H1 (cell line): ENCODE measurements around the gene POLDIP2. TPM values are rescaled to one million over a fixed set of nuclear protein-coding genes. Genes with fewer than 3 reads are reported as not detected.

ENCODE experiments used
- CTCF ChIA-PET: fragments of 300-600 bp; sonication (Branson Sonifier 250); formaldehyde crosslinking; loops from one replicate; lab custom pipeline; 2021; ENCODE audit not compliant: partially characterized antibody; lab: Charles Lee
- POLR2A ChIA-PET: fragments of 300-600 bp; sonication (Branson Sonifier 250); formaldehyde crosslinking; loops from one replicate; lab custom pipeline; 2021; ENCODE audit warnings: inconsistent platforms; ENCODE audit not compliant: partially characterized antibody; lab: Charles Lee
- DNase-seq, 2 experiments: peaks; one replicate each; pipeline versions ENCODE4 v3.0.0 to v3.0.0-alpha.2; 2010 to 2022; ENCODE audit warnings: low spot score in 2 of 2, low read depth in 1 of 2, mixed read lengths in 1 of 2
- FAIRE-seq: peaks from 2 replicates; lab custom pipeline; 2011; peaks lifted over from hg19 to GRCh38; lab: Jason Lieb, UNC
- H2AFZ ChIP-seq: 2 replicates; pipeline ENCODE4 v1.8.1; 2012; ENCODE audit warnings: low read length, inconsistent platforms
- H2AK5ac ChIP-seq: 2 replicates; pipeline ENCODE4 v1.6.1; 2013; ENCODE audit warnings: low read depth, low read length
- H2BK120ac ChIP-seq: replicated peaks from 2 replicates; pipeline ENCODE3; 2013; ENCODE audit warnings: low read depth, low read length, inconsistent platforms
- H2BK12ac ChIP-seq: 2 replicates; pipeline ENCODE4 v1.6.1; 2013; ENCODE audit warnings: low read depth, low read length
- H2BK15ac ChIP-seq: 2 replicates; pipeline ENCODE4 v1.6.1; 2013; ENCODE audit warnings: low read length
- H2BK20ac ChIP-seq: 2 replicates; pipeline ENCODE4 v1.6.1; 2013; ENCODE audit warnings: low read length
- H2BK5ac ChIP-seq: 2 replicates; pipeline ENCODE4 v1.6.1; 2013; ENCODE audit warnings: low read depth, low read length
- H3K14ac ChIP-seq: 2 replicates; pipeline ENCODE4 v1.6.1; 2013; ENCODE audit warnings: inconsistent platforms; ENCODE audit not compliant: insufficient read length
- H3K18ac ChIP-seq: 2 replicates; pipeline ENCODE4 v1.6.1; 2013; ENCODE audit warnings: low read length; ENCODE audit errors: extremely low read depth
- H3K23ac ChIP-seq: 2 replicates; pipeline ENCODE4 v1.6.1; 2013; ENCODE audit warnings: inconsistent platforms; ENCODE audit not compliant: insufficient read length
- H3K23me2 ChIP-seq: 2 replicates; pipeline ENCODE4 v1.6.1; 2013; ENCODE audit warnings: low read depth, low read length
- H3K27ac ChIP-seq: 2 replicates; pipeline ENCODE4 v1.6.1; 2011; ENCODE audit warnings: low read depth, low read length, inconsistent platforms
- H3K27me3 ChIP-seq, 4 experiments: replicated peaks in 1 of 4; 1 replicate in 1 of 4; 2 replicates in 3 of 4; pipeline versions ENCODE4 v1.6.1 to v1.8.1; 2011 to 2013; ENCODE audit warnings: low read length in 3 of 4, mild to moderate bottlenecking in 3 of 4, inconsistent platforms in 2 of 4, mixed read lengths in 2 of 4, moderate library complexity in 1 of 4; ENCODE audit not compliant: control insufficient read depth in 3 of 4, insufficient read depth in 3 of 4; ENCODE audit errors: extremely low read depth in 1 of 4
- H3K36me3 ChIP-seq, 4 experiments: 2 replicates each; pipeline versions ENCODE4 v1.6.1 to v1.8.1; 2011 to 2013; ENCODE audit warnings: mild to moderate bottlenecking in 4 of 4, low read length in 3 of 4, moderate library complexity in 2 of 4, control low read depth in 1 of 4, inconsistent platforms in 1 of 4; ENCODE audit not compliant: insufficient read depth in 4 of 4, control insufficient read depth in 2 of 4
- H3K4ac ChIP-seq: replicated peaks from 2 replicates; pipeline ENCODE3; 2013; ENCODE audit warnings: low read length, low read depth, mixed read lengths, inconsistent platforms; ENCODE audit not compliant: insufficient read length
- H3K4me1 ChIP-seq, 4 experiments: replicated peaks in 1 of 4; 1 replicate in 1 of 4; 2 replicates in 3 of 4; pipeline versions ENCODE4 v1.6.1 to v1.8.1; 2011 to 2013; ENCODE audit warnings: low read length in 3 of 4, inconsistent platforms in 2 of 4, mixed read lengths in 1 of 4; ENCODE audit not compliant: insufficient read depth in 4 of 4, control insufficient read depth in 3 of 4
- H3K4me2 ChIP-seq, 2 experiments: 2 replicates each; pipeline versions ENCODE4 v1.6.1 to v1.8.1; 2011 to 2013; ENCODE audit warnings: low read depth in 2 of 2, low read length in 2 of 2, control low read depth in 1 of 2, inconsistent platforms in 1 of 2, mild to moderate bottlenecking in 1 of 2; ENCODE audit not compliant: insufficient read depth in 1 of 2
- H3K4me3 ChIP-seq, 4 experiments: fragments of 200-600, 300-600 bp in 1 of 4; sonication (generic), shearing (Covaris generic), sonication (Bioruptor Twin) in 1 of 4; 2 replicates each; pipeline versions ENCODE4 v1.5.1 to v1.8.1; 2011 to 2016; ENCODE audit warnings: low read length in 4 of 4, low read depth in 3 of 4, control low read depth in 2 of 4, inconsistent platforms in 2 of 4, mild to moderate bottlenecking in 2 of 4, mixed read lengths in 1 of 4, moderate library complexity in 1 of 4; ENCODE audit not compliant: insufficient read depth in 2 of 4; ENCODE audit errors: extremely low read depth in 1 of 4
- H3K56ac ChIP-seq: replicated peaks from 2 replicates; pipeline ENCODE3; 2013; ENCODE audit warnings: low read depth, mild to moderate bottlenecking, mixed read lengths, low read length, inconsistent platforms; ENCODE audit not compliant: insufficient read length
- H3K79me1 ChIP-seq: 2 replicates; pipeline ENCODE4 v1.6.1; 2013; ENCODE audit warnings: low read depth, low read length, control low read depth
- H3K79me2 ChIP-seq, 2 experiments: 2 replicates each; pipeline versions ENCODE4 v1.6.1 to v1.8.1; 2012 to 2013; ENCODE audit warnings: low read length in 2 of 2, mild to moderate bottlenecking in 2 of 2, inconsistent platforms in 1 of 2; ENCODE audit not compliant: insufficient read depth in 2 of 2, control insufficient read depth in 1 of 2
- H3K9ac ChIP-seq, 4 experiments: replicated peaks in 1 of 4; 1 replicate in 1 of 4; 2 replicates in 3 of 4; pipeline versions ENCODE4 v1.6.1 to v1.8.1; 2011 to 2013; ENCODE audit warnings: low read depth in 3 of 4, low read length in 3 of 4, control low read depth in 2 of 4, mild to moderate bottlenecking in 2 of 4, moderate library complexity in 2 of 4, inconsistent platforms in 1 of 4; ENCODE audit errors: extremely low read depth in 1 of 4
- H3K9me3 ChIP-seq, 2 experiments: 2 replicates each; pipeline versions ENCODE4 v1.6.1 to v1.8.1; 2012 to 2013; ENCODE audit warnings: mild to moderate bottlenecking in 2 of 2, moderate library complexity in 2 of 2, control low read depth in 1 of 2, inconsistent platforms in 1 of 2, low read depth in 1 of 2, low read length in 1 of 2, mixed read lengths in 1 of 2; ENCODE audit not compliant: insufficient read depth in 2 of 2
- H4K20me1 ChIP-seq, 2 experiments: replicated peaks in 1 of 2; 2 replicates each; pipeline versions ENCODE3 to v1.8.1; 2011 to 2013; ENCODE audit warnings: inconsistent platforms in 2 of 2, low read length in 2 of 2, mild to moderate bottlenecking in 1 of 2; ENCODE audit not compliant: insufficient read depth in 2 of 2, control insufficient read depth in 1 of 2
- H4K5ac ChIP-seq: 2 replicates; pipeline ENCODE4 v1.6.1; 2013; ENCODE audit warnings: low read length, low read depth, mixed read lengths, inconsistent platforms; ENCODE audit not compliant: insufficient read length
- H4K8ac ChIP-seq: 2 replicates; pipeline ENCODE4 v1.8.0; 2013; ENCODE audit warnings: mild to moderate bottlenecking, moderate library complexity, low read length, inconsistent platforms; ENCODE audit not compliant: insufficient read depth; ENCODE audit errors: extremely low read depth
- H4K91ac ChIP-seq: replicated peaks from 2 replicates; pipeline ENCODE3; 2013; ENCODE audit warnings: low read length, mixed read lengths, inconsistent platforms; ENCODE audit not compliant: insufficient read length
- CBX5 ChIP-seq: fragments of 300-800, 300-1000 bp; sonication (generic); IDR thresholded peaks from 2 replicates; pipeline ENCODE4 v1.7.1; 2016; ENCODE audit warnings: antibody characterized with exemption, low read length, low read depth
- CBX8 ChIP-seq: fragments of 300-800, 300-1000 bp; sonication (generic); IDR thresholded peaks from 2 replicates; pipeline ENCODE4 v1.7.1; 2016; ENCODE audit warnings: low read depth, low read length, borderline replicate concordance
- CHD1 ChIP-seq: IDR thresholded peaks from 2 replicates; pipeline ENCODE4 v1.6.1; 2012; ENCODE audit warnings: low read depth, low read length, improper control_type of control experiment
- CREB1 ChIP-seq: IDR thresholded peaks from 2 replicates; pipeline ENCODE4 v1.6.1; 2012; ENCODE audit warnings: inconsistent platforms
- FOSL1 ChIP-seq: IDR thresholded peaks from 2 replicates; pipeline ENCODE4 v1.6.1; 2011; ENCODE audit warnings: mild to moderate bottlenecking, low read depth, low read length, moderate library complexity; ENCODE audit not compliant: insufficient read depth
- PHF8 ChIP-seq: fragments of 200-600 bp; sonication (generic); conservative IDR thresholded peaks from 2 replicates; pipeline ENCODE4 v1.7.1; 2012; ENCODE audit warnings: low read depth, mild to moderate bottlenecking, inconsistent platforms, low read length, moderate library complexity
- POLR2A ChIP-seq, 2 experiments: IDR thresholded peaks; 1 replicate in 1 of 2; 2 replicates in 1 of 2; pipeline ENCODE4 v1.6.1; 2011; ENCODE audit warnings: low read depth in 2 of 2, low read length in 2 of 2, mild to moderate bottlenecking in 2 of 2; ENCODE audit errors: control extremely low read depth in 1 of 2
- RAD21 ChIP-seq, 2 experiments: IDR thresholded peaks in 1 of 2; conservative IDR thresholded peaks in 1 of 2; 2 replicates each; pipeline ENCODE4 v1.6.1; 2011; ENCODE audit warnings: low read depth in 2 of 2, low read length in 2 of 2, improper control_type of control experiment in 1 of 2, inconsistent platforms in 1 of 2, mild to moderate bottlenecking in 1 of 2, moderate library complexity in 1 of 2
- RBBP5 ChIP-seq: IDR thresholded peaks from 2 replicates; pipeline ENCODE4 v1.7.1; 2012; ENCODE audit warnings: low read depth, mild to moderate bottlenecking, inconsistent platforms, low read length, moderate library complexity, borderline replicate concordance
- RNF2 ChIP-seq: fragments of 200-900, 300-1000 bp; sonication (generic); IDR thresholded peaks from 2 replicates; pipeline ENCODE4 v1.7.1; 2016; ENCODE audit warnings: borderline replicate concordance, low read depth, mild to moderate bottlenecking, antibody characterized with exemption, low read length; ENCODE audit not compliant: poor library complexity, severe bottlenecking; ENCODE audit errors: missing control alignments
- SP1 ChIP-seq: IDR thresholded peaks from 2 replicates; pipeline ENCODE4 v1.6.1; 2011; ENCODE audit warnings: low read depth, low read length
- WGBS, 2 experiments: shearing (Covaris generic) in 1 of 2; methylation state at CpG; one replicate each; pipeline versions ENCODE4 v1.1.6 to v1.1.7; 2013 to 2015; ENCODE audit warnings: low lambda C conversion rate in 2 of 2, mixed read lengths in 2 of 2, inconsistent platforms in 1 of 2, low coverage in 1 of 2, missing lambda C conversion rate in 1 of 2; ENCODE audit not compliant: insufficient replicate concordance in 2 of 2, insufficient coverage in 1 of 2, insufficient read length in 1 of 2; ENCODE audit errors: extremely low coverage in 1 of 2, missing lambda C conversion rate in 1 of 2; 5-methylcytosine and 5-hydroxymethylcytosine counted together
- polyA plus RNA-seq, 7 experiments: library from polyadenylated mRNA; depleted of rRNA in 3 of 7; stranded (reverse) in 5 of 7; unstranded in 2 of 7; fragments of >200 nt in 5 of 7; fragments of 200-250 nt in 2 of 7; gene quantifications; 1 replicate in 5 of 7; 2 replicates in 1 of 7; 4 replicates in 1 of 7; pipeline versions ENCODE4 v1.2.1 to v1.2.3, GENCODE V29; 2011 to 2013; ENCODE audit warnings: missing spikeins in 2 of 7, mixed read lengths in 2 of 7
- total RNA-seq: library from RNA; stranded (reverse); fragmentation: NEBNext Ultra II Directional; extraction: Animal tissue kit (Norgen Biotek cat#: 25700); gene quantifications from 2 replicates; pipeline ENCODE4 v1.2.1, GENCODE V29; 2021

POLDIP2 gene
- total and polyA plus RNA-seq, 2 of the 8 experiments (the other 6 are each of a cell fraction or from before 2014, with no cell fraction given), result 74.0 to 76.1 TPM

- POLR2A ChIA-PET, result interaction anchor here (1.1 to 9.7 kb wide), 5 partner anchors 7 to 17 kb away, joined by 3 to 92 read pairs (median 14); partner anchors contain the start of genes POLDIP2 and SEBOX
- Histone ChIP-seq H3K27me3 (no peaks in the 10 kb centered on the region), H3K36me3 (peaks cover 28 to 66% (median 51%) of the 10 kb centered on the region in 4 experiments), H4K91ac (no peak overlapping the region), H3K27ac (no peak overlapping the region), H3K23me2 (no peaks in the 10 kb centered on the region), H3K79me2 (no peaks in the 10 kb centered on the region), H3K4ac (no peak overlapping the region), H3K9me3 (no peaks in the 10 kb centered on the region), H2AK5ac (no peak overlapping the region), H3K23ac (no peak overlapping the region), H2BK5ac (no peak overlapping the region)
- no peak for TF ChIP-seq RNF2
- no peak for TF ChIP-seq CBX8
- TF ChIP-seq SP1, result no peak
- no peak for TF ChIP-seq RBBP5
- no peak for TF ChIP-seq PHF8
- TF ChIP-seq CREB1, result no peak
- no peak for TF ChIP-seq RAD21 (IDR thresholded peaks at IDR 0.05 in 1 of 2, conservative IDR thresholded peaks at IDR 0.05 in 1 of 2; ENCODE audit: low read depth in 2 of 2, low read length in 2 of 2)
- no peak for TF ChIP-seq CBX5
- TF ChIP-seq FOSL1, result no peak
- TF ChIP-seq POLR2A (IDR thresholded peaks at IDR 0.05; ENCODE audit: control extremely low read depth in 1 of 2, low read depth in 2 of 2, low read length in 2 of 2), result no peak
- no peak for TF ChIP-seq CHD1
- TF ChIP-seq, all 59 proteins: peak for 0
- no peak overlapping the region for H3K14ac ChIP-seq
- 95% methylated on average over 3 of the region's 3 CpGs; no CpG with 5 or more reads in 1 of the 2 experiments for WGBS, 2 experiments
- peaks cover 0 to 4% (median 0%) of the 10 kb centered on the region in 4 experiments; a peak in 3 of 7 replicates for H3K4me1 ChIP-seq
- H3K79me1 ChIP-seq, result no peaks in the 10 kb centered on the region
- no peak overlapping the region for H2BK12ac ChIP-seq
- no peak overlapping the region for H2BK120ac ChIP-seq
- peaks cover 14 to 15% of the 10 kb centered on the region in 2 experiments for H4K20me1 ChIP-seq
- H3K4me3 ChIP-seq, result no peak overlapping the region
- FAIRE-seq (no peak), DNase-seq (no peak)
- no peak overlapping the region for H2BK15ac ChIP-seq
- no peak overlapping the region for H3K18ac ChIP-seq
- H3K4me2 ChIP-seq, result no peak overlapping the region
- no peak overlapping the region for H2AFZ ChIP-seq
- CTCF ChIA-PET, result interaction anchor here (0.7 to 1.4 kb wide), 3 partner anchors 71 to 199 kb away, joined by 3 read pairs; no protein-coding TSS in a partner anchor
- no peak overlapping the region for H4K8ac ChIP-seq
- no peak overlapping the region for H4K5ac ChIP-seq
- H3K9ac ChIP-seq, result no peak overlapping the region
- H3K56ac ChIP-seq, result no peak overlapping the region
- H2BK20ac ChIP-seq, result no peak overlapping the region
Observed at GRCh38 chr17:28348979-28349378, 8.3 kb downstream of the POLDIP2 start.
